ENCODE results near the gene PCDHA2. TPM values are rescaled to one million over a fixed set of nuclear protein-coding genes. Genes with fewer than 3 reads are reported as not detected.

PCDHA2 gene
- total RNA-seq = 0.18 and 0.19 TPM in 2 replicates

GRCh38 chr5:140794595-140795258, at the start of gene PCDHA2:
Gene PCDHA2, plus strand, starts transcription at chr5:140794852.

GRCh38 chr5:140785905-140786686, 8.6 kb upstream of the PCDHA2 start, which contains the start of gene PCDHA1:
Gene PCDHA1, plus strand, starts transcription at chr5:140786140.

GRCh38 chr5:140800816-140801493, 6.3 kb downstream of the PCDHA2 start, which contains the start of gene PCDHA3:
Gene PCDHA3, plus strand, starts transcription at chr5:140801057.

GRCh38 chr5:140806834-140807775, 12.5 kb downstream of the PCDHA2 start, which contains the start of gene PCDHA4:
Gene PCDHA4, plus strand, starts transcription at chr5:140807068.

GRCh38 chr5:140821375-140822280, 27.0 kb downstream of the PCDHA2 start, which contains the start of gene PCDHA5:
Gene PCDHA5, plus strand, starts transcription at chr5:140821613.

GRCh38 chr5:140827704-140828361, 33.2 kb downstream of the PCDHA2 start, which contains the start of gene PCDHA6:
Gene PCDHA6, plus strand, starts transcription at chr5:140827960. Its CDS starts 132 bp downstream, at chr5:140828092.

GRCh38 chr5:140833993-140834392, 39.3 kb downstream of the PCDHA2 start, which contains the start of gene PCDHA7:
Gene PCDHA7, plus strand, starts transcription at chr5:140834269. Its CDS starts 115 bp downstream, at chr5:140834384.

GRCh38 chr5:140840978-140841962, 46.6 kb downstream of the PCDHA2 start, which contains the start of gene PCDHA8:
Gene PCDHA8, plus strand, starts transcription at chr5:140841187. Its CDS starts 135 bp downstream, at chr5:140841322.

Other genes with a start within 250 kb of the PCDHA2 start
- 0.54 and 0.75 TPM in 2 replicates for gene EIF4EBP3, start 247.2 kb upstream of the PCDHA2 start, total RNA-seq
- gene SRA1, start 237.4 kb upstream of the PCDHA2 start, total RNA-seq = 19.2 and 20.9 TPM in 2 replicates
- 4.9 and 12.1 TPM in 2 replicates for gene APBB3, start 230.3 kb upstream of the PCDHA2 start, total RNA-seq
- 18.4 and 19.8 TPM in 2 replicates for gene SLC35A4, start 230.0 kb upstream of the PCDHA2 start, total RNA-seq
- gene CD14, start 161.7 kb upstream of the PCDHA2 start, total RNA-seq = 0.09 and 2.2 TPM in 2 replicates
- 7.4 and 10.5 TPM in 2 replicates for gene TMCO6, start 155.4 kb upstream of the PCDHA2 start, total RNA-seq
- gene NDUFA2, start 147.2 kb upstream of the PCDHA2 start, total RNA-seq = 54.1 and 75.7 TPM in 2 replicates
- gene IK, start 147.0 kb upstream of the PCDHA2 start, total RNA-seq = 109 and 111 TPM in 2 replicates
- 26.4 and 29.5 TPM in 2 replicates for gene WDR55, start 129.9 kb upstream of the PCDHA2 start, total RNA-seq
- 0.09 and 0.19 TPM in 2 replicates for gene DND1, start 121.3 kb upstream of the PCDHA2 start, total RNA-seq
- gene HARS1, start 103.5 kb upstream of the PCDHA2 start, total RNA-seq = 79.3 and 96.4 TPM in 2 replicates
- gene HARS2, start 103.4 kb upstream of the PCDHA2 start, total RNA-seq = 31.3 and 32.5 TPM in 2 replicates
- gene ZMAT2, start 94.4 kb upstream of the PCDHA2 start, total RNA-seq = 54.5 and 63.3 TPM in 2 replicates
- gene PCDHA1, start 8.7 kb upstream of the PCDHA2 start, total RNA-seq = under 0.01 TPM in 1 of 2 replicates, not detected in the other
- 0.28 and 0.36 TPM in 2 replicates for gene PCDHA3, start 6.2 kb downstream of the PCDHA2 start, total RNA-seq
- gene PCDHA4, start 12.2 kb downstream of the PCDHA2 start, total RNA-seq = 0.75 and 1.1 TPM in 2 replicates
- 0.09 TPM in 2 replicates for gene PCDHA5, start 26.8 kb downstream of the PCDHA2 start, total RNA-seq
- gene PCDHA6, start 33.1 kb downstream of the PCDHA2 start, total RNA-seq = 0.56 and 0.63 TPM in 2 replicates
- gene PCDHA7, start 39.4 kb downstream of the PCDHA2 start, total RNA-seq = 0.27 and 0.28 TPM in 2 replicates
- gene PCDHA8, start 46.3 kb downstream of the PCDHA2 start, total RNA-seq = 0.09 and 0.19 TPM in 2 replicates
- 0.09 TPM in 2 replicates for gene PCDHA9, start 53.5 kb downstream of the PCDHA2 start, total RNA-seq
- gene PCDHA10, start 61.0 kb downstream of the PCDHA2 start, total RNA-seq = 0.45 and 0.56 TPM in 2 replicates
- gene PCDHA11, start 74.1 kb downstream of the PCDHA2 start, total RNA-seq = 0.09 and 0.27 TPM in 2 replicates
- 0.09 and 0.19 TPM in 2 replicates for gene PCDHA12, start 80.5 kb downstream of the PCDHA2 start, total RNA-seq
- gene PCDHA13, start 87.3 kb downstream of the PCDHA2 start, total RNA-seq = 0.09 and 0.19 TPM in 2 replicates
- 0.18 and 0.19 TPM in 2 replicates for gene PCDHAC1, start 131.4 kb downstream of the PCDHA2 start, total RNA-seq
- 0.09 and 2.4 TPM in 2 replicates for gene PCDHAC2, start 171.6 kb downstream of the PCDHA2 start, total RNA-seq